DMS 273 (cell line): Measurements from ENCODE around the gene TCF25.
A peak's percentile ranks its signal among the peaks of the same experiment; 100 is the strongest.
"Not testable (repeated sequence)": the region's sequence is repeated elsewhere in the genome, so short reads cannot be mapped to it uniquely, and the experiment has no call there.

Experiments used
- DNase-seq: peaks from one replicate; lab custom pipeline; 2025; ENCODE audit not compliant: unreplicated experiment; lab: John Stamatoyannopoulos, UW

Gene TCF25

DNA sequence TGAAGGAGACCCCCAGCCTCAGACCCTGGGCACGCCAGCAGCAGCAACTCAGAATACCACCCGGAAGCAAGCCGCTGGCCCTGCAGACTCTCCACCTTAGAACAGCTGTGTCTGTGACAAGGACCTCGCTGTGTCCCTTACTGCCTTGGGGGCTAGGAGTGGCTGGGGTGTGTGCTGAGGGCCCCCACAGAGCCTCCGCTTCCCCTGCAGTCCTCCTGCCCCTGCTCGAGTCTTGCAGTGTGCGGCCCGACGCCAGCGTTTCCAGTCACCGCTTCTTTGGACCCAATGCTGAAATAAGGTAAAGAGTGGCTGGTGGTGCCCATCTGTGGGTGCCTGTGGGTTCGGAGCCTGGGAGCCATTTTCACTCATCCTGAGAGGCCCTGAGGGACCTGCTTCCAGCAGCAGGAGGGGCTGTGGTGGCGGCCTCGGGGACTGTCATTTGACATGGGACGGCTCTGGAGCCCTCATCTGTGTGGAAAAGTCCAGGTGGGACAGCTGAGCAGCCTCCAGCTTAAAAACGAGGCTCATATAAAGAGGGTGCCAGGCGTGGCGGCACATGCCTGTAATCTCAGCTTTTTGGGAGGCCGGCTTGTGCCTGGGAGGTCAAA is 30.6 kb downstream of the TCF25 start:
- DNase-seq, result no peak

DNA sequence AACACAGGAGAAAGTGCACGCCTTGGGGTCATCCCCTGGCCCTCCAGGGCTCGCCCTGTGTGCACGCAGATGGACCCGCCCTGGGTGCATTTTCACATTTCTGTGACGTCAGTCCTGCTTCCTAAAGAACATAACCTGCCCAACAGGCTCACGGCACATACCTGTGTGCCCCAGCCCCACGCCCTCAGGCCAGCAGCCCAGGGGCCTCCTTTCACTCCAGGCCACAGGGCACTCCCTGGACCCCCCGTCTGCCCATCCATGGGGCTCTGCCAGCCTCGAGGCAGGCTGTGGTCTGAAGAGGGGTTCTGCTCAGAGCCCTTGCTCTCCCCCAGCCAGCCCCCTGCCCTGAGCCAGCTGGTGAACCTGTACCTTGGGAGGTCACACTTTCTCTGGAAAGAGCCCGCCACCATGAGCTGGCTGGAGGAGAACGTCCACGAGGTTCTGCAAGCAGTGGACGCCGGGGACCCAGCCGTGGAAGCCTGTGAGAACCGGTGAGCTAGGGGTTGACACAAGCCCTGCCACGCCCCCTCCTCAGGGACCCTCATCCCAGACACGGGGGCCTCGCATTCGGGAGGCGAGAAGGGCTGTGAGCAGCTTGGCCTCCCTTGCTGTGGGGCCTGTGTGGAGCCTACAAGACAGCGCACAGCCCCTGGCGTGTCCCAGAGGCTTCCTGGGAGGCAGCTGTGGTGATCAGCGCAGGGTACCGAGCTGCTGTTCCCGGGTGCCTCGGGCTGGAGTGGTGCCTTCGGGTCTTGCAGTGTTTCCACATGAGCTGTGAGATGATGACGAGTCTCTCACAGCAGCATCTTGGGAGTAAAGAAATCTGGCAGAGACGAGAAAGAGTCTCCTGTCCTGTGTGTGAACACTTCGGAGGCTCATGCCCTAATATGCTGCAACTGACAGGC is 31.5 kb downstream of the TCF25 start:
- no peak for DNase-seq

DNA sequence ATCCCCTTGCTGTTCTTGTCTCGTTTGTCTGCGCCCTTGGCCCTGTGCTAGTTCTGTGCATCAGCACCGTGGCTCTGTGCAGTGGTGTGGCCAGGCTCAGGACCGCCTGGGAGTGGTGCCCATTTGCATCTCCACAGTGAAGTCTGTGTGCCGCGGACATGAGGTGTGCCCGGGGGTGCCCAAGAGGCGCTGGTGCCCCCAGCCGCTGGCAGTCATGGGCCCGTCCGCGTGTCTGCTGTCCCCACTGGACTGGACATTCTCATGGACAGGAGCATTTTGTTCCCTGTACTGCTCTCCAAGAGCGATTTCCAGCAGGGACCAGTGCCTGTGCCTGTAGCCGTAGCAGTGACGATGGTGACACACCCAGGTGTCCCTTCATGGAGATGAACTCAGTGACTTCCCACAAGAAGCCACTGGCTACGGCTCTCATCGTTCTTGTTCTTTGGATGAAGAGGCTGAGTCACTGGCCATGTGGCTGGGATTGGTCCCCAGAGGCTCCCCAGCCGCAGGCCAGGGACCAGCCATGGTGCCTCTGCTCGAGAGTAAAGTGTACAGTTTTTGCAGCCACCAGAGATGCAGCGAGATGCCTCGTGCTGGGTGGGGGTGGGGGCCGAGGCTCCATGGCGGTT is 32.2 kb downstream of the TCF25 start:
- no peak for DNase-seq

DNA sequence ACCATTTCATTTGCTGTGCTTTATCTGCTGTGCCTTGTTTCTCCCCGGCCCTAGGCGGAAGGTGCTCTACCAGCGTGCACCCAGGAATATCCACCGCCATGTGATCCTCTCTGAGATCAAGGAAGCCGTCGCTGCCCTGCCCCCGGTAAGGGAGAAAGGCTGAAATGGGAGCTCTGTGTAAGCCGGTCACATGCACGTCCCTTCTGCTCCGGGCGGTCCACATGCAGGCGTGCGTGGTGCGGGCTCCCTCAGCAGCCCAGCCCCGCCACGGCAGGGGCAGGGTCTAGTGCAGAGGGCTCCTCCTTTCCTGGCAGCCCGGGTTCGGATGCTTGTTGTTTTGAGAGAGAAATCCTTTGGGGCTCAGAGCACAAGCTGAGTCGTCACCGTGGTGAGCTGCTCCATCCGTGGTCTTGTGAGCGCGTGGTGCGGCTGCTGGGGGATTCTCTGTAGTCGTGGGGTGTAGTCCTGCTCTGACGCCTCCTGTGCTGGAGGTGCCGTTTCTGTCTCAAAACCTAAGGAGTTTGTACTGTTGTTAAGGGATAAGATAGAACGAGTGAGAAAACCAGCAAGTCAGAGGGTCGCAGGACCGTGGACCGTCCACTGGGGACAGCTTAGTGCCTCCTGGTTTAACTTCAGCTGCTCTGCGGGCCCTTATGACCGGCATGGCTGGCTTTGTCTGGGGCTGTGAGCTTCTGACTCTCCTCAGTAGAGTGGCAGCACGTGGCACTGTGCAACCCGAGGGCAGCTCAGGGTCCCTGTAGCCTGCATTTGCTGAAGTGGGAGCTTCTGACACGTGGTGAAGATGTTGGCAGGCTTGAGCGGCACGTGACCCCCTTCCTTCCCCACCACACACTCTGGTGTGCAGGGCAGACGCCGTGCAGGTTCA is 33.0 kb downstream of the TCF25 start:
- no peak for DNase-seq

DNA sequence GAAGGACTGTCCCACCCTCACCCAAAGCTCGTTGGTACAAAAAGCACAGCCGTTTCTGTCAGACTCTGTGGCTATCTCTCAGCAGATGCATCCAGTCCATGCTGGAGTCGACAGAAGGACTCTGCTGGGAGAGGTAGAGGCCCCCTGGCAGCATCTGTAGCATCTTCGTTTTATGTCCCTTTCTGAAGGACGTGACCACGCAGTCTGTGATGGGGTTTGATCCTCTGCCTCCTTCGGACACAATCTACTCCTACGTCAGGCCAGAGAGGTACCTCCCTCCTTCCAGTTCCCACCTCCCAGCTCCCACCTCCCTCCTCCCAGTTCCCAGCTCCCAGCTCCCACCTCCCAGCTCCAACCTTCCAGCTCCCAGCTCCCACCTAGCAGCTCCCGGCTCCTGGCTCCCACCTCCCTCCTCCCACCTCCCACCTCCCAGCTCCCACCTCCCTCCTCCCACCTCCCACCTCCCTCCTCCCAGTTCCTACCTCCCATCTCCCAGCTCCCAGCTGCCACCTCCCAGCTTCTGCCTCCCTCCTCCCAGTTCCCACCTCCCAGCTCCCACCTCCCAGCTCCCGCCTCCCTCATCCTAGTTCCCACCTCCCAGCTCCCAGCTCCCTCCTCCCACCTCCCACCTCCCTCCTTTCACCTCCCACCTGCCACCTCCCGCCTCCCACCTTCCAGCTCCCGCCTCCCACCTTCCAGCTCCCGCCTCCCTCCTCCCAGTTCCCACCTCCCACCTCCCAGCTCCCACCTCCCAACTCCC is 33.8 kb downstream of the TCF25 start:
- DNase-seq, result no peak

DNA sequence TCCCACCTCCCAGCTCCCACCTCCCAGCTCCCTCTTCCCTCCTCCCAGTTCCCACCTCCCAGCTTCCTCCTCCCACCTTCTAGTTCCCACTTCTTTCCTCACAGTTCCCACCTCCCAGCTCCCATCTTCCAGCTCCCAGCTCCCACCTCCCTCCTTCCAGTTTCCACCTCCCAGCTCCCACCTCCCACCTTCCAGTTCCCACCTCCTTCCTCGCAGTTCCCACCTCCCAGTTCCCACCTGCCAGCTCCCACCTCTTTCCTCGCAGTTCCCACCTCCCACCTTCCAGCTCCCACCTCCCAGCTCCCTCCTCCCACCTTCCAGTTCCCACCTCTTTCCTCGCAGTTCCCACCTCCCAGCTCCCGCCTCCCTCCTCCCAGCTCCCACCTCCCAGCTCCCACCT is 34.8 kb downstream of the TCF25 start:
- no peak for DNase-seq

DNA sequence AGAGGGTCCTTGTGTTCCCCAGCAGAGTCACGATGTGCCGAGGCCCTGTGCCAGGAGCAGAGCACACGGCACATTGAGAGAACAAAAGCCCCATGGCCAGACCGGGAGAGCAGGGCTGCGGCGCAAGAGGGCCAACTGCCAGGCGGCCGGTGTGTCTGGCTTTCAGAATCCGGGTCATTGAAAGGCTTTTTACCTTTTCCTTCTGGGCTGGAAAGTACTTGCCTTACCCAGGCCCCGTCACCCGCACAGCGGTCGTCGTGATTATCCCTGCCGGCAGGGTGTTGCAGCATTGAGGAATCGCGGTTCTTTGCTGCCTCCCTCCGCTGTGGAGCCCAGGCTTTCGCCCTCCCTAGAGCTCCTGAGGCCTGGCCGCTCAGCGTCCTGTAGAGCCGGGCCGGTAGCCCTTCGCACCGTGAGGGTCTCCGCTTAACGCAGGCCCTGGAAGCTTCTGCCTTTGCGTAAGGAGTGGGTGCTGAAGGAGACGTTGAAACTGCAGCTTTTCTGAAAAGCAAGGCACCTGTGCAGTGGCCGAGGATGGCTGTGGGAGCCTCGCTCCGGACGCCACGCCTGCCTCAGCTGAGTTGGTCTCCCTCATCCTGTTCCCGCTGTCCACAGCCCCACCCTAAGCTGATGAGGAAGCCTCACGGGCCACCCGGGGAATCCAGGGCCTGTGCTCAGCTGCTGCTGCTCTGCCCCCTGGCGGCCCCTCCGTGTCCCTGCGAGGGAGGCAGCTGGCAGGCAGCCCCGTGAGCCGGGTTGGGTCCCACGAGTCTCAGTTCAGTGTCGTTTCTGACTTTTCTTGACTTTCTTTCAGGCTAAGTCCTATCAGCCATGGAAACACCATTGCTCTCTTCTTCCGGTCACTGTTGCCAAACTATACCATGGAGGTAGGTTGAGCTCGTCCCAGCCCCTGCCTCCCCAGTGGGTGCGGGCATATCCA is 36.7 kb downstream of the TCF25 start:
- peak; percentile 87 for DNase-seq

DNA sequence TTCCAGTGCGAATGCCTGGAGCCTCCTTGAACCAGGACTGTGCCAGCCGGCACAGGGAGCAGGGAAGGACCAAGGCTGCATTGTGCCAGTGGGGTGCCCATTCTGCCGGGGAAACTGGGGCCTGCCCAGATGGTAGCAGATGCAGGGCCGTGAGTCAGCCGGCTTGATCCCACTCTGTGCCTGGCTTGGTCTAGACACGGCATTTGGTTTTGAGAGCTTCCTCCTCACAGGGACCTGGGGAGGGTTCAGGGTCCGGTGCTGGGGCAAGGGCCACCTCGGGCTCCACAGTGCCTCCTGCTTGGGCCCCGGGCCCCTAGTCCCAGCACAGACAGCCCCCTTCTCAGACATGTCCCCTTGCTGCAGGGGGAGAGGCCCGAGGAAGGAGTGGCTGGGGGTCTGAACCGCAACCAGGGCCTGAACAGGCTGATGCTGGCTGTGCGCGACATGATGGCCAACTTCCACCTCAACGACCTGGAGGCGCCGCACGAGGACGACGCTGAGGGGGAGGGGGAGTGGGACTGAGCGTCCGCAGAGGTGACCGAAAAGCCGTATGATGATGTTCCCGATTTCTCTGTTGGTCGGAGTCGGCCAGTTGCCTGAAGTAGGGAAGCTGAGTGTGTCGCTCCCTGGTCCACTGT is 37.4 kb downstream of the TCF25 start:
- DNase-seq, result peak; percentile 53

DNA sequence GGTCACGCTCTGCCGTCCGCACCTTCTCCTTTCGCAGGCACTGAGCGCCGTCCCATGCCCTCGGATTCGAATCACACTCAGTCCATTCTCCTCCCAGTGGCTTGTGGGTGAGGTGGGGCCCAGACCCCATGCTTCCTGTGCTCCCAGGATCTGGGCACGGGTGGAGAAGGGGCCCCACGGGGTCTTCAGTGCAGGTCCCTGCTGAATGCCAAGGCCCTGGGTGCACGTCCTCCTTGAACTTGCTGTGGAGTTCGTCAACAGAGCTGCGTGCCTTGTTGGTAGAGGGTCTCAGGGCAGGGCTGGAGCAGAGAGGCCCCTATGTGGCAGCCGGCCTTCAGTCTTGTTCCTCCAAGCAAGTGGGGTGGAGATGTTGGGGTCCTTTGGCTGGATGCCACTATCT is 38.0 kb downstream of the TCF25 start:
- no peak for DNase-seq

DNA sequence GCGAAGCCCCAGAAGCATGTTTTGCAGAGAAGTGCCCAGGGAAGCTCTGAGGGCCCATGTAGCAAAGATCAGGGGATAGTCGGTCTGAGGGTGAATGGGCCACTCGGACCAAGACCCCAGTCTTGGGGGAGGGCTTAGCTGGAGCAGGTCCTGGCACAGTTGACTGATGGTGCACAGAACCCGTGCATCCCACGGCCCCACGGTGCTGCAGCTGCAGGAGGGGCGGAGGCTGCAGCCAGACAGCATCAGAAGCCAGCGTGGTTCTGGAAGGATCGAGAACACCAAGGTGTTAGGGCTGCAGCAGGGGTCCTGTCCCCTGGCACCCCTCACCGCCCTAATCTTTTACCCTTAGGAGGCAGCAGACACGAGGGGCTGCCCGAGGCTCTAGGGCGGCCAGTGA is 38.8 kb downstream of the TCF25 start:
- no peak for DNase-seq

DNA sequence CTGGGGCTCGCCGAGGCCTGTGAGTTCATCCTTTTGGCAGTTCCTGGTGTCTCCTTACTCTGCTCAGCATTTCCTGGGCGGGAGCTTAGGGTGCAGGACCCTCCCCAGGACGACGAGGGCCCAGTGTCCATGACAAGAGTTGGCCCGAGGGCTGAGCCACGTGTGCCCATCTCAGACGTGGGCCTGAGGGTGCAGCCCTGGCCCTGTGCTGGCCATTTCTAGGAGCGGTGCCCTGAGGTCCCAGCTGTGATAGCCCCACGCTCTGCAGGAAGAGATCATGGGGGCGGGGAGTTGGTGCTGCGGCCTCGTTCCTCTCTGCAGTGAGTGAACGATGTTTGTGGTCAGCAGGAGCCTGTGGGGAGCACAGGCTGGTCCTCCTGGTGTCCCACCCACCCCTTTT is 39.2 kb downstream of the TCF25 start:
- DNase-seq, result no peak

DNA sequence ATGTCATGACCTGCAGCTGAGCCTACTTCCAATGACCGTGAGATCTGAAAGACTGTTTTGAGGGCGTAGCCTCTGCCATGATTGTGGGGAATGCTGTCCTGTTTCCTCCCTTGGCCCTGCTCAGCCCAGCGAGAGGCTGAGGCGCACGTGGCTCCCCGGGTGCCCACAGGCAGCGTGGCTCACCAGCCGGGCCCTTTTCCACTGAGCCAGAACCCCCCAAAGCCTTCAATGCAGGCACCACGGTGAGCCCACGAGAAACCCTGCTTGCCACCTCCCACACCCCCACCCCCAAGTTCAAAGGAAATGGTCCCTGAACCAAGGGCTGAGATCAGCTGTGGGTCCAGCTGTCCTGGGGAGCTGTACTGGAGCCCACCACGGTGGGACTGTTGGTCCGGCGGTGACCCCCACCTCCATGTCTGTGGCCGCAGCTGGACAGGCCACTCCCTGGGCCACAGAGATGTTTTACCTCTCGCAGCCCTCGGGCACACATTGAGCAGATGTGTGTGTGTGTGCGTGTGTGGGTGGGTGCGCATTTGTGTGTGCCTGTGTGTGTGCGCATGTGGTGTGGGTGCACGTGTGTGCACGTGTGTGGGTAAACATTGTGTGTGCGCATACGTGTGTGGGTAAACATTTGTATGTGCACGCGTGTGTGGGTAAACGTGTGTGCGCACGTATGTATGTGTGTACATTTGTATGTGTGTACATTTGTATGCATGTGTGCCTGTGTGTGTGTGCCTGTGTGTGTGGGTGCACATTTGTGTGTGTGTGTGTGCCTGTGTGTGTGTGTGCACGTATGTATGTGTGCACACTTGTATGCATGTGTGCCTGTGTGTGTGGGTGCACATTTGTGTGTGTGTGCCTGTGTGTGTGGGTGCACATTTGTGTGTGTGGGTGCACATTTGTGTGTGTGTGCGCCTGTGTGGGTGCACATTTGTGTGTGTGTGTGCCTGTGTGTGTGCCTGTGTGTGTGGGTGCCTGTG is 40.3 kb downstream of the TCF25 start:
- no peak for DNase-seq

DNA sequence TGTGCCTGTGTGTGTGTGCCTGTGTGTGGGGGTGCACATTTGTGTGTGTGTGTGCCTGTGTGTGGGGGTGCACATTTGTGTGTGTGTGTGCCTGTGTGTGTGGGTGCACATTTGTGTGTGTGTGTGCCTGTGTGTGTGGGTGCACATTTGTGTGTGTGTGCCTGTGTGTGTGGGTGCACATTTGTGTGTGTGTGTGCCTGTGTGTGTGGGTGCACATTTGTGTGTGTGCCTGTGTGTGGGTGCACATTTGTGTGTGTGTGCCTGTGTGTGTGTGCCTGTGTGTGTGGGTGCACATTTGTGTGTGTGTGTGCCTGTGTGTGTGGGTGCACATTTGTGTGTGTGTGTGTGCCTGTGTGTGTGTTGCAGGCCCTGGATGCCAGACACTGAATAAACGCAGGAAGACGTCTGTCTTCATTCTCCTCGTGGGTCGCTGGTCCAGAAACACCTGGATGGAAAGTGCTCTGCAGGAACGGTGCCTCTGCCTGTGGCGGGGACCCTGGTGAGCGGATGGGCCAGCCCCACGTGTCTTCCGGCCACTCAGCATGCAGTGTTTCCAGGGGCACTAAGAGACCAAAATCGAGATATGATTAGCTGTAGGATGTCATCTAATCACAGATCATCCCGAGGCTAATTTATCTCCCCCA is 41.4 kb downstream of the TCF25 start:
- not testable (repeated sequence) for DNase-seq

DNA sequence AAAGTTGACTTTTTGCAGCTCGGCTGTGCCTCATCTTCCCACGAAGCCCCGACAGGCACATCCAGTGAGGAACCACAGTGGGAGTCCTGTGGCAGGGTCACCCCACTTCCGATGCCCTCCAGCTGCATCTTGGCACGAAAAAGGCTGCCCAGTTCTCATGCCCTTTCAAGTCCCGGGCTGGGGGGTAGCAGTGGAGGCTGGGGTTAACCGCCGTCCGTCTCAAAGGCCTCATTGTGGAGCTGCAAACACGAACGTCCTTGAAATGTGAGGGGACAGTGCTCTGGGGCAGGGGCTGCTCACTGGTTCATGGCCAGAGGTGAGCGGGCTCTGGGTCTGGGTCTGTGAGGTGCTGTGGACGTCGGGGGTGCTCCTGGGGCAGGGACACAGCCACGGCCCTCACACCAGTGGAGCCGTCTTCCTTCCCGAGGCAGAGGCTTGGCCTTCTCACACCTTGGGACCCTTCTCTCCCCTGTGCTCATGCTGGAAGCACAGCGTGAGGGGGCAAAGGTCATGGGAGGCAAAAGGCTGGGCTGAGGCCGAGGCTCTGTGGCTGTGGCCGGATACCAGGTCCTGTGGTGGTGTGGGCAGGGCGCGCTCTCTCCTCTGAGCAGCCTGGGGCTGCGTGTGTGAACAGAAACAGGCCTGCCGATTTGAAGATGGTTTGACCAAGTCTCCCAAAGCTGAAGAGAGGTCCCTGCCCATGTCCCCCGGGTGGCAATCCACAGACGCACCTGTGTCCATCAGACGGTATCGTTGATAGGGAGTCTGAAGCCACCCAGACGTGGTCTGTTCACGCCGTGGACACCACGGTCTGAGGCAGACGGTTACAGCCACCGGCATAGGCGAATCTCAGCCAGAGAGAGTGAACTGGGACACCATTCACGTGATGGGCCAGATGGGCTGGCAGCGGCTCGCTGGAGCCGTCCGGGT is 42.2 kb downstream of the TCF25 start:
- DNase-seq, result peak; percentile 91

DNA sequence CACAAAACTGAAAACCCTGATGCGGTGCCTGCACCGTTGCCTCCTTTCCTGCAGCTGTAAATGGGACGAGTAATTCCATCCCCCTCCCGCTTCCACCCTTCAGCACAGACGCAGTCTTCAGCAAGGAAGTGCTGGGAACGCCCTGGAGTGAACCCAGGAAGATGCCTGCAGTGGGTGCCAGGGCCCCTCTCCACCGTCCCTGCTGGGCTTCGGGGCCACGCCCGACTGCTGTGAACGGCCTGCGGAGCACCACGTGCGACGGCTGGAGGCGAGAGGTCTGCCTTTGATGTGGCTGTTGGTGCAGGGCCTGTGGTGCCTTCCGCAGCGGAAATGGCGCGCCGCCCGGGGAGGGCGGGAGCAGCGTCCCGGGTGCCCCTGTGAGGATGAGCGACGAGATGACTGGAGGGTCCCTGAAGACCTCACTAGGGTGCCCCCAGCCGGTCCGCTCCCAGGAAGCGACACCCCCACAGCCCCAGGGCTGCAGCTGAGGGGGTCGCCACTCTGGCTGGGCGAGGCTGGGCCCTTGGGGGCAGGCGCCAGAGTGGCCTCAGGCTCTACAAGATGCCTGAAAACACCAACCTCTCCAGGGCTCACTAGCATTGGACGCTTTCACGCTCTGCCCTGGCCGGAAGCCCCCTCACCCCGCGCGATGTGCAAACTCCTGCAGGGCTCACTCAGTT is 44.5 kb downstream of the TCF25 start:
- peak; percentile 90 for DNase-seq
